ENCODE results near the gene ST7. TPM values are rescaled to one million over a fixed set of nuclear protein-coding genes. Genes with fewer than 3 reads are reported as not detected.

The ST7 gene
- total RNA-seq, 1 experiment from 2014 or later, result 12.9 TPM

- no peak overlapping the region for H3T11ph ChIP-seq (ENCODE audit: low read length)
- peaks cover 0 to 8% of the 10 kb centered on the region in 2 experiments; a peak in 1 of 4 replicates for H3K4me1 Mint-ChIP-seq
- H3K9ac ChIP-seq (ENCODE audit: extremely low read depth, insufficient read length, low read length), result no peak overlapping the region
- H3K9me3 Mint-ChIP-seq, result no peaks in the 10 kb centered on the region
- no peak for DNase-seq
- H2AK5ac ChIP-seq (ENCODE audit: insufficient read length, low read length), result no peak overlapping the region
- H3K79me2 ChIP-seq (ENCODE audit: insufficient read depth, low read length), result no peaks in the 10 kb centered on the region
- H3K56ac ChIP-seq (ENCODE audit: insufficient read length, low read depth, low read length), result no peak overlapping the region
- no peak overlapping the region for H3K4ac ChIP-seq (ENCODE audit: low read depth, low read length)
- no CpG with 5 or more reads among the region's 4 CpGs for WGBS (ENCODE audit: extremely low coverage, insufficient read length, low lambda C conversion rate)
- no peak for TF ChIP-seq CTCF (conservative IDR thresholded peaks at IDR 0.05)
- H3K79me1 ChIP-seq (ENCODE audit: insufficient read depth, low read depth, low read length, poor library complexity, severe bottlenecking), result no peaks in the 10 kb centered on the region
- H3K18ac ChIP-seq (ENCODE audit: insufficient read length, low read depth, low read length), result no peak overlapping the region
- no peak overlapping the region for H3K27ac ChIP-seq (ENCODE audit: insufficient read length, low read depth, low read length)
- no peaks in the 10 kb centered on the region for H3K9me3 ChIP-seq (ENCODE audit: control insufficient read depth, low read depth, low read length)
- no peak overlapping the region for H2BK120ac ChIP-seq (ENCODE audit: low read depth, low read length, poor library complexity, severe bottlenecking)
- no peak overlapping the region for H4K8ac ChIP-seq (replicated peaks; ENCODE audit: insufficient read length, low read depth, low read length)
- H3K27me3 ChIP-seq (ENCODE audit: insufficient read depth, low read length), result no peaks in the 10 kb centered on the region
- no peak overlapping the region for H3K4me2 ChIP-seq (ENCODE audit: insufficient read depth, insufficient read length, low read length)
- H2BK5ac ChIP-seq (ENCODE audit: insufficient read length, low read length), result no peak overlapping the region
- H4K91ac ChIP-seq (ENCODE audit: insufficient read length, low read depth, low read length), result no peak overlapping the region
- H3K23ac ChIP-seq (ENCODE audit: insufficient read length, low read depth, low read length), result no peak overlapping the region
- no peak overlapping the region for H3K27ac Mint-ChIP-seq
- H3K23me2 ChIP-seq (ENCODE audit: insufficient read length, low read depth, low read length, poor library complexity, severe bottlenecking), result no peaks in the 10 kb centered on the region
- no peak overlapping the region for H2BK15ac ChIP-seq (ENCODE audit: low read depth, low read length)
- no peaks in the 10 kb centered on the region; the same call in 1 of the 2 replicates for H3K4me1 ChIP-seq (ENCODE audit: insufficient read depth, low read length)
- H3K36me3 Mint-ChIP-seq (ENCODE audit: insufficient read depth in 1 of 3, low read depth in 3 of 3), result no peaks in the 10 kb centered on the region
- no peak overlapping the region for H2BK20ac ChIP-seq (ENCODE audit: low read depth, low read length, poor library complexity, severe bottlenecking)
- H4K5ac ChIP-seq (ENCODE audit: insufficient read length, low read depth, low read length), result no peak overlapping the region
- no peak overlapping the region for H2BK12ac ChIP-seq (ENCODE audit: insufficient read length, low read depth, low read length)
- H3K27me3 Mint-ChIP-seq (ENCODE audit: low read depth), result no peaks in the 10 kb centered on the region
- no peaks in the 10 kb centered on the region for H4K20me1 ChIP-seq (ENCODE audit: control insufficient read depth, insufficient read depth, insufficient read length)
- no peak overlapping the region for H3K4me3 Mint-ChIP-seq
- H3K14ac ChIP-seq (ENCODE audit: insufficient read depth, low read length), result no peak overlapping the region
- no peak overlapping the region for H2AFZ ChIP-seq (ENCODE audit: low read length)
Observed at GRCh38 chr7:117017017-117017451, 63.7 kb downstream of the ST7 start.
